KMS-11 (cell line): ENCODE results near the gene DUSP6.

Experiments
- H2AFZ ChIP-seq: fragments of 200-600 bp; sonication (generic); 2 replicates; pipeline ENCODE4 v1.6.1; 2016; ENCODE audit warnings: antibody characterized with exemption, mixed run types, low read depth
- H3K27ac ChIP-seq: fragments of 200-600 bp; sonication (generic); 2 replicates; pipeline ENCODE4 v1.6.1; 2016; ENCODE audit warnings: mild to moderate bottlenecking, mixed run types
- H3K27me3 ChIP-seq: fragments of 200-600 bp; sonication (generic); 2 replicates; pipeline ENCODE4 v1.6.1; 2017; ENCODE audit warnings: mild to moderate bottlenecking, low read depth, mixed run types, moderate library complexity; ENCODE audit not compliant: insufficient read depth
- H3K36me3 ChIP-seq: fragments of 200-600 bp; sonication (generic); 2 replicates; pipeline ENCODE4 v1.6.1; 2017; ENCODE audit warnings: mild to moderate bottlenecking, mixed run types; ENCODE audit not compliant: insufficient read depth
- H3K4me1 ChIP-seq: fragments of 200-600 bp; sonication (generic); 2 replicates; pipeline ENCODE4 v1.6.1; 2016; ENCODE audit warnings: mild to moderate bottlenecking, low read depth, mixed run types; ENCODE audit not compliant: poor library complexity, severe bottlenecking
- H3K4me2 ChIP-seq: fragments of 200-600 bp; sonication (generic); 2 replicates; pipeline ENCODE4 v1.7.0; 2016; ENCODE audit warnings: mild to moderate bottlenecking, mixed run types
- H3K4me3 ChIP-seq: fragments of 200-600 bp; sonication (generic); IDR thresholded peaks from 2 replicates; pipeline ENCODE4 v1.6.1; 2017; ENCODE audit warnings: low read depth, low read length, mixed read lengths; ENCODE audit not compliant: insufficient read depth
- H3K79me2 ChIP-seq: fragments of 200-600 bp; sonication (generic); 2 replicates; pipeline ENCODE4 v1.6.1; 2016; ENCODE audit warnings: low read depth, mixed run types; ENCODE audit not compliant: insufficient read depth
- H3K9ac ChIP-seq: fragments of 200-600 bp; sonication (generic); 2 replicates; pipeline ENCODE4 v1.6.1; 2016; ENCODE audit warnings: mild to moderate bottlenecking, mixed run types
- H4K20me1 ChIP-seq: fragments of 200-600 bp; sonication (generic); 2 replicates; pipeline ENCODE4 v1.6.1; 2016; ENCODE audit warnings: mild to moderate bottlenecking, mixed run types; ENCODE audit not compliant: insufficient read depth
- CTCF ChIP-seq: fragments of 200-600 bp; sonication (generic); conservative IDR thresholded peaks from 2 replicates; pipeline ENCODE4 v1.6.1; 2017; ENCODE audit warnings: low read depth, mild to moderate bottlenecking, antibody characterized with exemption, low read length, moderate library complexity, mixed read lengths

DUSP6 gene

GRCh38 chr12:89319122-89319521 is 33.2 kb downstream of the DUSP6 start:
- no peak overlapping the region for H3K4me3 ChIP-seq
- no peak overlapping the region for H3K9ac ChIP-seq
- H3K79me2 ChIP-seq = no peaks in the 10 kb centered on the region
- no peak for TF ChIP-seq CTCF
- H3K36me3 ChIP-seq = no peaks in the 10 kb centered on the region
- no peaks in the 10 kb centered on the region; the same call in 1 of the 2 replicates for H4K20me1 ChIP-seq
- no peaks in the 10 kb centered on the region for H3K27me3 ChIP-seq
- H3K27ac ChIP-seq = no peak overlapping the region
- no peak overlapping the region for H2AFZ ChIP-seq
- H3K4me2 ChIP-seq = no peak overlapping the region
- peaks cover 11% of the 10 kb centered on the region for H3K4me1 ChIP-seq

GRCh38 chr12:89316705-89317139 is 35.6 kb downstream of the DUSP6 start:
- H3K27me3 ChIP-seq = no peaks in the 10 kb centered on the region
- H3K9ac ChIP-seq = no peak overlapping the region
- no peak overlapping the region for H2AFZ ChIP-seq
- no peak overlapping the region for H3K4me2 ChIP-seq
- peaks cover 11% of the 10 kb centered on the region for H3K4me1 ChIP-seq
- H3K36me3 ChIP-seq = no peaks in the 10 kb centered on the region
- no peaks in the 10 kb centered on the region for H3K79me2 ChIP-seq
- no peak overlapping the region for H3K27ac ChIP-seq
- no peak for TF ChIP-seq CTCF
- H4K20me1 ChIP-seq = no peaks in the 10 kb centered on the region; the same call in 1 of the 2 replicates
- no peak overlapping the region for H3K4me3 ChIP-seq

- Histone ChIP-seq H3K4me3 (no peak overlapping the region), H3K4me2 (no peak overlapping the region), H3K79me2 (no peaks in the 10 kb centered on the region), H3K4me1 (no peaks in the 10 kb centered on the region), H3K36me3 (no peaks in the 10 kb centered on the region), H4K20me1 (no peaks in the 10 kb centered on the region; the same call in 1 of the 2 replicates), H3K9ac (no peak overlapping the region), H2AFZ (no peak overlapping the region), H3K27me3 (no peaks in the 10 kb centered on the region), H3K27ac (no peak overlapping the region)
- TF ChIP-seq CTCF = no peak
Measured at GRCh38 chr12:89314060-89314761, 38.1 kb downstream of the DUSP6 start.

GRCh38 chr12:89311703-89312293 is 40.5 kb downstream of the DUSP6 start:
- Histone ChIP-seq H4K20me1 (no peaks in the 10 kb centered on the region; the same call in 1 of the 2 replicates), H3K79me2 (no peaks in the 10 kb centered on the region), H3K27me3 (no peaks in the 10 kb centered on the region), H3K9ac (no peak overlapping the region), H2AFZ (no peak overlapping the region), H3K4me2 (no peak overlapping the region), H3K27ac (no peak overlapping the region), H3K4me1 (peaks cover 14% of the 10 kb centered on the region), H3K4me3 (no peak overlapping the region), H3K36me3 (no peaks in the 10 kb centered on the region)
- TF ChIP-seq CTCF = no peak
